GM10248 (cell line): ENCODE results near the gene ELAPOR2.

Source experiments
- CTCF ChIA-PET: fragments of 300-600 bp; sonication (Branson Sonifier 250); formaldehyde crosslinking; extraction: SDS; loops from one replicate; lab custom pipeline; 2021; ENCODE audit warnings: antibody characterized with exemption; lab: Yijun Ruan, JAX
- POLR2A ChIA-PET: fragments of 350-650 bp; sonication (Branson Sonifier 250); formaldehyde crosslinking; extraction: SDS; loops from one replicate; lab custom pipeline; 2020; ENCODE audit warnings: antibody characterized with exemption; lab: Yijun Ruan, JAX
- DNase-seq: peaks from one replicate; pipeline ENCODE4 v3.0.0; 2012; ENCODE audit errors: extremely low spot score
- TF ChIP-seq, protein P1 (sequence below): IDR thresholded peaks from 2 replicates; pipeline ENCODE4 v1.5.1; 2012; ENCODE audit warnings: mild to moderate bottlenecking, low read depth; ENCODE audit errors: extremely low read depth, missing control alignments, control extremely low read depth

The ELAPOR2 gene

DNA sequence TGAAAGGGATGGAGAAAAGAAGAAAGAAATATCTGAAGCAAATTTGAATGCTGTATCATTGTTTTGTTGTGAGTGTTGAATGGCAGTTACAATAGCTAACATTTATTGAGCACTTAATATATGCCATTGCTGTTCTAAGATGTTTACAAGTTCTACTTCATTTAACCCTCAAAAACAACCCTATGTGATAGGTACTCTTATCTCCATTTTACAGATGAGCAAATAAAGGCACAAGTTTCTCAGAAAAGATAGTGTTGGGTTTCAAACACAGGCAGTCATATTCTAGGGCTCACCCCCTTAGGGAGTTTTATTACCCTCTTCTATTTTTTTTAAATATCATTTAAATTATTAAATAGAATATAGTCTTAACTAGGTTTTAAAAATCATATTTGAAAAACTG, 8.3 kb upstream of the ELAPOR2 start:
- ChIA-PET CTCF (no interaction called here), POLR2A (no interaction called here)
- no peak for DNase-seq
- TF ChIP-seq, protein P1, sequence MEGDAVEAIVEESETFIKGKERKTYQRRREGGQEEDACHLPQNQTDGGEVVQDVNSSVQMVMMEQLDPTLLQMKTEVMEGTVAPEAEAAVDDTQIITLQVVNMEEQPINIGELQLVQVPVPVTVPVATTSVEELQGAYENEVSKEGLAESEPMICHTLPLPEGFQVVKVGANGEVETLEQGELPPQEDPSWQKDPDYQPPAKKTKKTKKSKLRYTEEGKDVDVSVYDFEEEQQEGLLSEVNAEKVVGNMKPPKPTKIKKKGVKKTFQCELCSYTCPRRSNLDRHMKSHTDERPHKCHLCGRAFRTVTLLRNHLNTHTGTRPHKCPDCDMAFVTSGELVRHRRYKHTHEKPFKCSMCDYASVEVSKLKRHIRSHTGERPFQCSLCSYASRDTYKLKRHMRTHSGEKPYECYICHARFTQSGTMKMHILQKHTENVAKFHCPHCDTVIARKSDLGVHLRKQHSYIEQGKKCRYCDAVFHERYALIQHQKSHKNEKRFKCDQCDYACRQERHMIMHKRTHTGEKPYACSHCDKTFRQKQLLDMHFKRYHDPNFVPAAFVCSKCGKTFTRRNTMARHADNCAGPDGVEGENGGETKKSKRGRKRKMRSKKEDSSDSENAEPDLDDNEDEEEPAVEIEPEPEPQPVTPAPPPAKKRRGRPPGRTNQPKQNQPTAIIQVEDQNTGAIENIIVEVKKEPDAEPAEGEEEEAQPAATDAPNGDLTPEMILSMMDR = no peak

DNA sequence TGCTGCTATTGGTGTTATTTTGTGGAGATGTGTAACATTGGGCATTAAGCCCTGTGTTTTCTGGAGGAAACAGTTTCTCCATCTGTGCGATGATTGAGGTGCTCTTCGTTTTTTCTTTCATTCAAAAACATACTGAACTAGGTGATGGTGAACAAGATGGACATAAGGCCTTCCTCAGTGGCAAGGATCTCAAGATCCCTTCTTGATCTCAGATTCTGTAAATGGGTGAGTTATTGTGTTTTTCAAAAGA, 759 bp upstream of the ELAPOR2 start:
- ChIA-PET CTCF (interaction anchor here (1.0 to 7.5 kb wide), 15 partner anchors 12 to 153 kb away, joined by 3 to 52 read pairs (median 4); partner anchors contain the start of gene DMTF1), POLR2A (no interaction called here)
- DNase-seq = no peak
- TF ChIP-seq, protein P1 = no peak

DNA sequence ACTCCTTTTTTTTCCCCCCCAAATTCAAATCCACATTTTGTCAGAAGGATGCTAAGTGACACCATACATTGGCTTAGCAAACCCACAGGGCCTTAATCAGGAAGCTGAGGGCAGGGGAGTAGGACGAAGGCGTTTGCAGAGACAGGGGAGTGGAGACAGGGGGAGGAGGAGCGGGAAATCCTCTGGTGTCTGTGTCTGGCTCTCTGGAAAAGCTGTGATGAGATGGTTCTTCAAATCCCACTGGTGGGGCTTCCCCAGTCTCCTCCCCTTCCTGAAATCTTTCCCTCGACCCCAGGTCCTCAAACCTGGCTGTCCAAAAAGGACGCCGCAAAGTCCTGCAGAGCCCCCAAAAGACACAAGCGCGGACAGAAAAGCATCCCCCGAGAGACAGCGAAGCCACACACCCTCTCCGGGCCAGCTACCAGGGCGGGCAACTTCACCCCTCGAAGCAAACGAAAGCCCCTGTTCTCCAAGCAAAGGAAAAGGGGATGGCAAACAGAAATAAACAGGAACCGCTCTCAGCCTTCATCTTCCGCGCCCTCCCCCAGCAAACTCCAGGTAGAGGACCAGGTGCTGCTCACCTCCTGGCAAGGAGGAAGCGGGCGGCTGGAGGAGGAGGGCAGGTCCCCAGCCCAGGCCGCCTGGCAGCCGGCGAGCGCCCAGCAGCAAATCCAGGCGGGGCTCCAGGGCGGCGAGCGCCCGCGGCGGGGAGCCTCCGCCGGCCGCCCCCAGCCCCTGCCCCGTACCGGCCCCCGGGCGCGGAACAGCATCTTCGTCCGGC, 520 bp downstream of the ELAPOR2 start:
- DNase-seq = no peak
- ChIA-PET CTCF (interaction anchor here (0.6 to 7.5 kb wide), 27 partner anchors 11 to 178 kb away, joined by 3 to 52 read pairs (median 3); partner anchors contain the start of gene DMTF1), POLR2A (no interaction called here)
- TF ChIP-seq, protein P1 = no peak

DNA sequence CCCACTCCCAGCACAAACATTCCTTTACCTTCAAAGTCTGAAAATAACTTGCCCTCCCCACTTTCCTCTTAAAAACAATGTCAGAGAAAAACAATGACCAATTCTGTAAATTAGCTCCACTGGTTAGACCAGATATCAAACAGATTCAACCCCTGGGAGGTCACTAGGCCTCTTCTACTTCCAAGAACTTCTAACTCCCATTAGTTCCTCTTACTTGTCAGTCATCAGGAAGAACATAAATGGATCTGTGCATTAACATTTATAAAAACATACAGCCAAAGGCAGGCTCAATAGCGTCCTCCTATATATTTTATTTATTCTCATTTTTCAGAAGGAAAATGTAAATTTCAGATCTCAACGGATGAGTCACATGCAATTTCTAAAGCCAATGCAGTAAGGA, 2.2 kb downstream of the ELAPOR2 start:
- CTCF ChIA-PET = interaction anchor here (1.3 to 7.5 kb wide), 7 partner anchors 9 to 92 kb away, joined by 4 to 52 read pairs (median 6); no protein-coding TSS in a partner anchor
- DNase-seq = no peak
- TF ChIP-seq, protein P1 = no peak
- POLR2A ChIA-PET = no interaction called here

DNA sequence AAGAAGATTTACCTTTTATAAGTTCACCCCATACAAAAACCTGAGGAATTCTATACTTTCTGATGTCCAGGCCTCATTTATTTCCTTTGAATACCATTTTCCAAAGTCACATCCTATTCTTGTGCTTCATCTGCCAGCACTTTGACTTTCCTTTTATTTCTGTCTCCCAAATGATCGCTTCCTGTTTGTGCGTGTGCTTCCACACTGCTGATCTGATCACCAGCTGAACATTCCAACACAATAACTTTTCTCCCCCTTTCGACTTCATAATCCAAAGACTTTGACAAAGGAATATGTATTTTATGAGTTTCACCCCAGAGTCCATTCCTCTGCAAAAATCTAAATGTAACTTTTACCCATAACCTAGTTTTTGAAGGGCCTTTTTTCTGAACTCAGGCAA, 3.1 kb downstream of the ELAPOR2 start:
- DNase-seq = no peak
- ChIA-PET CTCF (interaction anchor here (1.3 to 7.5 kb wide), 6 partner anchors 9 to 93 kb away, joined by 4 to 52 read pairs (median 6); no protein-coding TSS in a partner anchor), POLR2A (no interaction called here)
- TF ChIP-seq, protein P1 = no peak

DNA sequence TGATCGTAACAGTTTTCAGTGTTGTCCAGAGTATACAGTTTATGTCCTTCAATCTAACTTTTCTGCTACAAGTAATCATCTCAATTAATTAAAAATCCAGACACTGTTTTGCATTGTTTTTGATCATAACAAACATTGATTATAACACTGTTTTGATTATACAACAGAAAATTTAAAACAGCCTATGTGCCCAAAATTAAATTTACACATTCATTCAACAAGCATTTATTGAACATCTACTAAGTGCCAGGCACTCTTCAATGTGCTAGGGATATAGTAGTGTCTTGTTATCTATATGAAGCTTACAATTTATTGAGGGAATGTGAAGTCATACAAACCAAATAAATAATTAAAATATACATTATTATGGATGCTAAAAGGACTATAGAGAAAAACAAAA, 10.6 kb downstream of the ELAPOR2 start:
- DNase-seq = no peak
- TF ChIP-seq, protein P1 = no peak
- ChIA-PET POLR2A (no interaction called here), CTCF (interaction anchor here (2.3 to 2.4 kb wide), 2 partner anchors 8 to 10 kb away, joined by 5 to 11 read pairs; partner anchors contain the start of gene ELAPOR2)
